Neural progenitor cell (in vitro differentiated cells): Measurements from ENCODE around the gene LGR6. TPM values are rescaled to one million over a fixed set of nuclear protein-coding genes. Genes with fewer than 3 reads are reported as not detected.

ENCODE experiments used
- DNase-seq: peaks from one replicate; pipeline ENCODE4 v3.0.0-alpha.2; 2016; ENCODE audit warnings: low spot score
- H2AFZ ChIP-seq: fragments of 200-600 bp; sonication (generic); replicated peaks from 2 replicates; pipeline ENCODE4 v1.6.1; 2016; ENCODE audit warnings: antibody characterized with exemption
- H3F3A ChIP-seq: fragments of 200-600 bp; sonication (generic); 2 replicates; pipeline ENCODE4 v1.6.1; 2016; ENCODE audit warnings: antibody characterized with exemption, low read depth
- H3K27ac ChIP-seq: fragments of 200-600 bp; sonication (generic); 2 replicates; pipeline ENCODE4 v1.5.1; 2016; ENCODE audit warnings: mild to moderate bottlenecking
- H3K27me3 ChIP-seq: fragments of 200-600 bp; sonication (generic); 2 replicates; pipeline ENCODE4 v1.6.1; 2016; ENCODE audit warnings: mild to moderate bottlenecking, moderate library complexity
- H3K36me3 ChIP-seq: fragments of 200-600 bp; sonication (generic); 2 replicates; pipeline ENCODE4 v1.5.1; 2016
- H3K4me1 ChIP-seq: fragments of 200-600 bp; sonication (generic); 2 replicates; pipeline ENCODE4 v1.6.1; 2016; ENCODE audit warnings: mixed run types
- H3K4me2 ChIP-seq: fragments of 200-600 bp; sonication (generic); 2 replicates; pipeline ENCODE4 v1.6.1; 2016
- H3K4me3 ChIP-seq: fragments of 200-600 bp; sonication (generic); 2 replicates; pipeline ENCODE4 v1.5.1; 2016
- H3K79me2 ChIP-seq: fragments of 200-600 bp; sonication (generic); 2 replicates; pipeline ENCODE4 v1.6.1; 2016; ENCODE audit warnings: low read depth
- H3K9ac ChIP-seq: fragments of 200-600 bp; sonication (generic); 2 replicates; pipeline ENCODE4 v1.6.1; 2016
- H3K9me3 ChIP-seq: fragments of 200-600 bp; sonication (generic); 2 replicates; pipeline ENCODE4 v1.5.1; 2016; ENCODE audit warnings: low read depth
- H4K20me1 ChIP-seq: fragments of 200-600 bp; sonication (generic); 2 replicates; pipeline ENCODE4 v1.6.1; 2016; ENCODE audit warnings: low read depth
- H3K27ac Mint-ChIP-seq: 3 replicates; pipeline ENCODE4 v1.8.0; 2021; ENCODE audit warnings: mixed read lengths
- H3K27me3 Mint-ChIP-seq: 2 replicates; pipeline ENCODE4 v1.8.0; 2022; ENCODE audit warnings: low read depth, mild to moderate bottlenecking, inconsistent platforms, moderate library complexity, mixed read lengths; ENCODE audit not compliant: insufficient read depth
- H3K36me3 Mint-ChIP-seq: 3 replicates; pipeline ENCODE4 v1.8.0; 2021; ENCODE audit warnings: mixed read lengths
- H3K4me1 Mint-ChIP-seq: 3 replicates; pipeline ENCODE4 v1.8.0; 2021; ENCODE audit warnings: mixed read lengths
- H3K4me3 Mint-ChIP-seq: 3 replicates; pipeline ENCODE4 v1.8.0; 2021; ENCODE audit warnings: mild to moderate bottlenecking, moderate library complexity, mixed read lengths
- H3K9me3 Mint-ChIP-seq: 3 replicates; pipeline ENCODE4 v1.8.0; 2020; ENCODE audit warnings: mixed read lengths
- EZH2 ChIP-seq: fragments of 200-600 bp; sonication (generic); IDR thresholded peaks from 2 replicates; pipeline ENCODE4 v1.6.1; 2017; ENCODE audit warnings: antibody characterized with exemption, mild to moderate bottlenecking, moderate library complexity
- EZH2phosphoT487 ChIP-seq: fragments of 200-600 bp; sonication (generic); IDR thresholded peaks from 2 replicates; pipeline ENCODE4 v1.6.1; 2017; ENCODE audit warnings: antibody characterized with exemption
- total RNA-seq: library from RNA; depleted of rRNA; stranded (reverse); fragments of >200 nt; gene quantifications from 2 replicates; pipeline ENCODE4 v1.2.3, GENCODE V29; 2015; ENCODE audit warnings: low replicate concordance
- TF ChIP-seq, protein P1 (sequence below): fragments of 200-600 bp; sonication (generic); IDR thresholded peaks from 2 replicates; pipeline ENCODE4 v1.5.1; 2017; ENCODE audit warnings: antibody characterized with exemption, mild to moderate bottlenecking

LGR6 gene
- total RNA-seq, 1 donor from 2014 or later: not detected

DNA sequence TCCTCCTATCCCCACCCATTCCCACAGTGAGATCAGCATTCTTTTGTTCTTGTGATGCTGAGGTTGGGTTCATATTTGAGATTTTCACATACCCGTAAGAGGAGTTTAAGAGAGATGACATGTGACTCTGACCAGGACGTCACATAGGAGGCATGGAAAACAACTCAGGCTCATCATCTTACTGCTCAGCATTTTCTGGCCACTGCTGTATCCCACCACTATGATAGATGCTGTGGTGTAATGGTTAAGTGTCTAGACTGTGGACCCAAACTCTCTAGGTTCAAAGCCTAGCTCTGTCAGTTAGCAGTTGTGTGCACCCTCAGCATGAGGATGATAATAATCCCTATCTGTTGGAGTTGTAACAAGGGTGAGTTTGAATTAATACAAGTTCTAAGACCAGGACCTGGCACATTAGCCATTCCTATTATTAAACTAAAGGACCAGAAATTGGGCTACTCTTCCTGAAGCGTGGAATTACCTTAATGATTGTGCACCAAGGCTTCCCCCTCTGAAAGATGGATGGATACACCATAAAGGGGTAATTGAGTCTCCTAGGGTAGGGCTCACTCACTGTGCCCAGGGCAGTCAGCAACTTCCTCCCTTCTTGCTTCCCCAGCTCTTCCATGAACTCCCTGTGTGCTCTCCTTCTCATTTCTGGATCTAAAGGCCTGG is 40.9 kb downstream of the LGR6 start:
- Mint-ChIP-seq H3K4me3 (no peak overlapping the region), H3K36me3 (no peaks in the 10 kb centered on the region), H3K27ac (no peak overlapping the region), H3K27me3 (peaks cover 12% of the 10 kb centered on the region), H3K4me1 (peaks cover 22% of the 10 kb centered on the region), H3K9me3 (no peaks in the 10 kb centered on the region)
- Histone ChIP-seq H3K4me3 (no peak overlapping the region), H3K27ac (no peak overlapping the region), H3K9ac (no peak overlapping the region), H2AFZ (no peak overlapping the region), H4K20me1 (no peaks in the 10 kb centered on the region), H3K27me3 (no peaks in the 10 kb centered on the region), H3F3A (peaks cover 1% of the 10 kb centered on the region), H3K4me1 (peaks cover 16% of the 10 kb centered on the region), H3K9me3 (no peaks in the 10 kb centered on the region), H3K79me2 (no peaks in the 10 kb centered on the region), H3K36me3 (no peaks in the 10 kb centered on the region), H3K4me2 (no peak overlapping the region)
- TF ChIP-seq EZH2 (no peak), EZH2phosphoT487 (no peak)
- TF ChIP-seq, protein P1, sequence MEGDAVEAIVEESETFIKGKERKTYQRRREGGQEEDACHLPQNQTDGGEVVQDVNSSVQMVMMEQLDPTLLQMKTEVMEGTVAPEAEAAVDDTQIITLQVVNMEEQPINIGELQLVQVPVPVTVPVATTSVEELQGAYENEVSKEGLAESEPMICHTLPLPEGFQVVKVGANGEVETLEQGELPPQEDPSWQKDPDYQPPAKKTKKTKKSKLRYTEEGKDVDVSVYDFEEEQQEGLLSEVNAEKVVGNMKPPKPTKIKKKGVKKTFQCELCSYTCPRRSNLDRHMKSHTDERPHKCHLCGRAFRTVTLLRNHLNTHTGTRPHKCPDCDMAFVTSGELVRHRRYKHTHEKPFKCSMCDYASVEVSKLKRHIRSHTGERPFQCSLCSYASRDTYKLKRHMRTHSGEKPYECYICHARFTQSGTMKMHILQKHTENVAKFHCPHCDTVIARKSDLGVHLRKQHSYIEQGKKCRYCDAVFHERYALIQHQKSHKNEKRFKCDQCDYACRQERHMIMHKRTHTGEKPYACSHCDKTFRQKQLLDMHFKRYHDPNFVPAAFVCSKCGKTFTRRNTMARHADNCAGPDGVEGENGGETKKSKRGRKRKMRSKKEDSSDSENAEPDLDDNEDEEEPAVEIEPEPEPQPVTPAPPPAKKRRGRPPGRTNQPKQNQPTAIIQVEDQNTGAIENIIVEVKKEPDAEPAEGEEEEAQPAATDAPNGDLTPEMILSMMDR: no peak
- DNase-seq: no peak

DNA sequence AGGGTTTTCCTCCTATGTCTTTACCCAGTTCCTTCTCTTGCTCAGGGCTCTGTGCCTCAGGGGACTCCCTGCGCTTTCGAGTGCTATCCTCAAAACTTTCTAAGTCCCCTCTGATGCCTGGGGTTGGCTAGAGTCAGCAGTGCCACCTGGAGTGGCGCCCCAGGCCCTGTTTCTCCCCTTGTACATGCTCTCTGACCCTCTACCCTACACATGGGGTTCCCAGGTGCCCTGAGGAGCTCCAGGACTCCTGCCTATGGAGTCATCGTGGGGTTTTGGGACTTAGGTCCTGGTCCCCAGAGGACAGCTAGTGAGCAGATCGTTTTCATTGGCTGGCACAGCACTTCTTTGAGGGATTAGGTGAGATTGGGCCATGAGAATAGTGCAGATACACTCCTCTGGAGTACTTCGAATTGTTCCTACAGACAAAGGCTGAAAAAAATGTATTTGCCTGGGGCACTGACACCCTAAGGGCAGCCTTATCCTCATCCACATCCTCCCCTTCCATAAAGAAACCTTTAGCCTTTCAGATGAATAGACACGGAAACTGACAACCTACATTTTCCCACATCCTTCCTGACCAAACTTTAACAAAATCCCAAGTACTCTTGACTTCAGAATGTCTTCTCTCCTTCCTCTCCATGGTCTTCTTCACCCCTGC is 41.5 kb downstream of the LGR6 start:
- Mint-ChIP-seq H3K4me3 (no peak overlapping the region), H3K27me3 (peaks cover 10% of the 10 kb centered on the region), H3K9me3 (no peaks in the 10 kb centered on the region), H3K36me3 (no peaks in the 10 kb centered on the region), H3K27ac (no peak overlapping the region), H3K4me1 (peaks cover 22% of the 10 kb centered on the region)
- Histone ChIP-seq H3F3A (peaks cover 3% of the 10 kb centered on the region), H4K20me1 (no peaks in the 10 kb centered on the region), H3K4me1 (peaks cover 16% of the 10 kb centered on the region), H3K36me3 (no peaks in the 10 kb centered on the region), H3K4me3 (no peak overlapping the region), H3K27ac (no peak overlapping the region), H3K79me2 (no peaks in the 10 kb centered on the region), H3K4me2 (peak overlapping the region; percentile 29), H3K27me3 (no peaks in the 10 kb centered on the region), H3K9ac (no peak overlapping the region), H2AFZ (no peak overlapping the region), H3K9me3 (no peaks in the 10 kb centered on the region)
- TF ChIP-seq, protein P1: no peak
- TF ChIP-seq EZH2 (no peak), EZH2phosphoT487 (no peak)
- no peak for DNase-seq

DNA sequence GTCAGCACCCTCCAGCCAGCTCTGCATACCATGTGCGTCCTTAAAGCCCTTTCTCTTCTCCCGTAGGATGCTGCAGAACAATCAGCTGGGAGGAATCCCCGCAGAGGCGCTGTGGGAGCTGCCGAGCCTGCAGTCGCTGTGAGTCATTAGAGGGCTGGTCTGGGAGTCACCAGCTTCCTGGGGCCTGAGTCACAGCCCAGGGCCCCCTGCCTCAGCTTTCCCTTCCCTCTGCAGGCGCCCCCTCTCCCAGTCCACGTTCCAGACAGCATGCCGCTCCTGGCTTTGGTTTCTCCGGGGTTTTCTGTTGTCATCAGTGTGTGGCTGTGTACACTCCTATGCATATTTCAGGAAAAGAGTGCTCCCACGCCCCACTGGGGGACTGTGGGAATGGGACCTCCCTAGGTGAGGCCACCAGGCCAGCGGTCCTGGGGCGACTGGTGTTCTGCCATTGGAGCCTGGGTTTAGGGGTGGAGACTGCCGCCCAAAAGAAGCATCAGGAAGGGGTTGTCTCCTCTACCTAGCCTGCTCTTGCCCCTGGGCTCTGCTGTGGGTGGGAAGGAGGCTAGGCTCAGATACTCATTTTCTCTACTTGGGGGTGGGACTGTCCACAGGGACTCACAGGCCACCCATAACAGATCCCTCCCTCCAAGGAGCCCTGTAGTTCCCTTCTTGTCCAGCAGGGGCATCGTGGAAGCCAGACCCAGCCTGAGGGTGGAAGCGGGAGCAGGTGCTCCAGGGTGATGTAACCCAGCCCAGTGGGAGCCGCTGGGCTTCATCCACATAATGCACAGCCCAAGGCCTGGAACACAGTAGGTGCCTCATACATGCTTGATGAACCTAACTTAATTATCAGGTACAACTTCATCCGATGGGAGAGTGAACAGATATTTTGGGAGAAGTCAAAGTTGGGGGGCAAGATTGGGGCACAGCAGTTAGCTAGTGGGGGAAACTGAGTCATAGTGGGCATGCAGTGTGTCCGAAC is 42.5 kb downstream of the LGR6 start:
- TF ChIP-seq, protein P1: peak; percentile 82
- TF ChIP-seq EZH2phosphoT487: no peak
- no peak for TF ChIP-seq EZH2
- H3K9me3 ChIP-seq: no peaks in the 10 kb centered on the region
- H3K4me3 Mint-ChIP-seq: peak overlapping the region; percentile 13
- no peak overlapping the region for H3K9ac ChIP-seq
- no peaks in the 10 kb centered on the region for H3K27me3 ChIP-seq
- H3K4me2 ChIP-seq: peak overlapping the region; percentile 29
- H3K27ac Mint-ChIP-seq: peak overlapping the region; percentile 57
- no peaks in the 10 kb centered on the region for H3K9me3 Mint-ChIP-seq
- DNase-seq: peak; percentile 78
- no peaks in the 10 kb centered on the region for H3K79me2 ChIP-seq
- peaks cover 10% of the 10 kb centered on the region for H3K27me3 Mint-ChIP-seq
- H3K4me3 ChIP-seq: no peak overlapping the region
- H3F3A ChIP-seq: peaks cover 3% of the 10 kb centered on the region
- peaks cover 22% of the 10 kb centered on the region for H3K4me1 Mint-ChIP-seq
- H4K20me1 ChIP-seq: no peaks in the 10 kb centered on the region
- H3K36me3 Mint-ChIP-seq: no peaks in the 10 kb centered on the region
- H3K36me3 ChIP-seq: no peaks in the 10 kb centered on the region
- no peak overlapping the region for H3K27ac ChIP-seq
- H2AFZ ChIP-seq: peak overlapping the region; percentile 66
- H3K4me1 ChIP-seq: peaks cover 16% of the 10 kb centered on the region
